Activated T-cell treated with anti-CD3 and anti-CD28 coated beads, Interleukin-2, amount 50 U/mL, for 72 hours (primary cell): ENCODE measurements around the gene MSTO1. TPM values are rescaled to one million over a fixed set of nuclear protein-coding genes. Genes with fewer than 3 reads are reported as not detected.

Experiments
- total RNA-seq, 2 donors: library from RNA; stranded (reverse); gene quantifications; one replicate each; pipeline ENCODE4 v1.2.3, GENCODE V29; 2022

MSTO1 gene
- total RNA-seq, 2 donors from 2014 or later, result 41.6 to 53.3 TPM

Other genes with a start within 250 kb of the MSTO1 start
- 10 to 100 TPM; 40.3 to 47.2 TPM for gene ASH1L, start 47.4 kb upstream of the MSTO1 start, total RNA-seq
- 10 to 100 TPM; 94.5 to 98.9 TPM for gene YY1AP1, start 78.6 kb downstream of the MSTO1 start, total RNA-seq
- gene DAP3, start 78.9 kb downstream of the MSTO1 start, total RNA-seq, result 100 to 1,000 TPM; 123 to 135 TPM
- gene GON4L, start 247.0 kb downstream of the MSTO1 start, total RNA-seq, result 10 to 100 TPM; 62.8 to 67.3 TPM
- 10 to 100 TPM; 30.6 to 35.3 TPM for gene SYT11, start 249.3 kb downstream of the MSTO1 start, total RNA-seq